MM.1S (cell line): Measurements from ENCODE around the gene CBX8.
A peak's percentile ranks its signal among the peaks of the same experiment; 100 is the strongest.

Experiments used
- DNase-seq: peaks from one replicate; pipeline ENCODE4 v3.0.0-alpha.2; 2015
- H2AFZ ChIP-seq: fragments of 300-600 bp; sonication (generic); 2 replicates; pipeline ENCODE4 v1.6.0; 2016; ENCODE audit warnings: antibody characterized with exemption, low read length
- H3F3A ChIP-seq: fragments of 300-600 bp; sonication (generic); 2 replicates; pipeline ENCODE4 v1.6.1; 2016; ENCODE audit warnings: mild to moderate bottlenecking, antibody characterized with exemption, low read length, moderate library complexity, mixed read lengths; ENCODE audit not compliant: insufficient read depth
- H3K27ac ChIP-seq: fragments of 300-600 bp; sonication (generic); 2 replicates; pipeline ENCODE4 v1.5.1; 2016; ENCODE audit warnings: mild to moderate bottlenecking, low read length
- H3K27me3 ChIP-seq: fragments of 300-600 bp; sonication (generic); replicated peaks from 2 replicates; pipeline ENCODE4 v1.6.0; 2016; ENCODE audit warnings: low read length; ENCODE audit not compliant: insufficient read depth
- H3K36me3 ChIP-seq: fragments of 300-600 bp; sonication (generic); replicated peaks from 2 replicates; pipeline ENCODE4 v1.6.1; 2016; ENCODE audit warnings: mild to moderate bottlenecking, low read length, mixed read lengths; ENCODE audit not compliant: insufficient read depth
- H3K4me1 ChIP-seq: fragments of 300-600 bp; sonication (generic); 2 replicates; pipeline ENCODE4 v1.6.1; 2016; ENCODE audit warnings: low read length, mixed read lengths
- H3K4me2 ChIP-seq: fragments of 300-600 bp; sonication (generic); 2 replicates; pipeline ENCODE4 v1.6.0; 2016; ENCODE audit warnings: low read depth, low read length
- H3K4me3 ChIP-seq: fragments of 300-600 bp; sonication (generic); 2 replicates; pipeline ENCODE4 v1.5.1; 2016; ENCODE audit warnings: low read length, mixed read lengths
- H3K79me2 ChIP-seq: fragments of 300-600 bp; sonication (generic); 2 replicates; pipeline ENCODE4 v1.6.1; 2016; ENCODE audit warnings: mixed run types, low read length, mixed read lengths
- H3K9ac ChIP-seq: fragments of 300-600 bp; sonication (generic); 2 replicates; pipeline ENCODE4 v1.6.1; 2016; ENCODE audit warnings: low read length, mixed read lengths
- H3K9me2 ChIP-seq: fragments of 300-600 bp; sonication (generic); replicated peaks from 2 replicates; pipeline ENCODE4 v1.6.1; 2016; ENCODE audit warnings: mild to moderate bottlenecking, low read length, mixed read lengths; ENCODE audit not compliant: insufficient read depth
- H3K9me3 ChIP-seq: fragments of 300-600 bp; sonication (generic); replicated peaks from 2 replicates; pipeline ENCODE4 v1.6.1; 2016; ENCODE audit warnings: mild to moderate bottlenecking, low read length, mixed read lengths; ENCODE audit not compliant: insufficient read depth
- H4K20me1 ChIP-seq: fragments of 300-600 bp; sonication (generic); 2 replicates; pipeline ENCODE4 v1.6.1; 2016; ENCODE audit warnings: mild to moderate bottlenecking, low read length, moderate library complexity, mixed read lengths; ENCODE audit not compliant: insufficient read depth
- CTCF ChIP-seq: fragments of 300-600 bp; sonication (generic); IDR thresholded peaks from 2 replicates; pipeline ENCODE4 v1.5.1; 2016; ENCODE audit warnings: antibody characterized with exemption, low read length, mixed read lengths
- EZH2 ChIP-seq: fragments of 300-600 bp; sonication (generic); optimal IDR thresholded peaks from 2 replicates; pipeline ENCODE3; 2017; ENCODE audit warnings: low read depth, mild to moderate bottlenecking, antibody characterized with exemption, low read length, mixed read lengths
- EZH2phosphoT487 ChIP-seq: fragments of 300-600 bp; sonication (generic); IDR thresholded peaks from 2 replicates; pipeline ENCODE4 v1.6.1; 2018; ENCODE audit warnings: antibody characterized with exemption, low read length

The CBX8 gene

GRCh38 chr17:79765708-79766107 lies 31.2 kb downstream of the CBX8 start:
- H3K4me1 ChIP-seq: no peaks in the 10 kb centered on the region
- H3K4me2 ChIP-seq: no peak overlapping the region
- no peak overlapping the region for H3K27ac ChIP-seq
- TF ChIP-seq CTCF: no peak
- TF ChIP-seq EZH2: no peak
- no peak for TF ChIP-seq EZH2phosphoT487
- DNase-seq: no peak
- H4K20me1 ChIP-seq: no peaks in the 10 kb centered on the region
- H3K4me3 ChIP-seq: no peak overlapping the region
- H3K36me3 ChIP-seq: no peaks in the 10 kb centered on the region
- no peak overlapping the region for H2AFZ ChIP-seq
- H3K9me3 ChIP-seq: no peaks in the 10 kb centered on the region
- peaks cover 82% of the 10 kb centered on the region for H3K27me3 ChIP-seq
- no peak overlapping the region for H3K9ac ChIP-seq
- no peaks in the 10 kb centered on the region for H3F3A ChIP-seq
- no peaks in the 10 kb centered on the region for H3K9me2 ChIP-seq
- H3K79me2 ChIP-seq: no peaks in the 10 kb centered on the region

GRCh38 chr17:79761894-79762589 lies 34.8 kb downstream of the CBX8 start:
- H3K36me3 ChIP-seq: no peaks in the 10 kb centered on the region
- no peaks in the 10 kb centered on the region for H3K9me2 ChIP-seq
- TF ChIP-seq EZH2phosphoT487: no peak
- no peak for TF ChIP-seq CTCF
- no peak overlapping the region for H3K4me2 ChIP-seq
- no peaks in the 10 kb centered on the region for H3K4me1 ChIP-seq
- H3K27ac ChIP-seq: no peak overlapping the region
- H3K9me3 ChIP-seq: no peaks in the 10 kb centered on the region
- no peak overlapping the region for H3K9ac ChIP-seq
- no peak overlapping the region for H3K4me3 ChIP-seq
- H4K20me1 ChIP-seq: no peaks in the 10 kb centered on the region
- no peaks in the 10 kb centered on the region for H3F3A ChIP-seq
- peaks cover 66% of the 10 kb centered on the region for H3K27me3 ChIP-seq
- H3K79me2 ChIP-seq: no peaks in the 10 kb centered on the region
- DNase-seq: no peak
- no peak overlapping the region for H2AFZ ChIP-seq

DNA sequence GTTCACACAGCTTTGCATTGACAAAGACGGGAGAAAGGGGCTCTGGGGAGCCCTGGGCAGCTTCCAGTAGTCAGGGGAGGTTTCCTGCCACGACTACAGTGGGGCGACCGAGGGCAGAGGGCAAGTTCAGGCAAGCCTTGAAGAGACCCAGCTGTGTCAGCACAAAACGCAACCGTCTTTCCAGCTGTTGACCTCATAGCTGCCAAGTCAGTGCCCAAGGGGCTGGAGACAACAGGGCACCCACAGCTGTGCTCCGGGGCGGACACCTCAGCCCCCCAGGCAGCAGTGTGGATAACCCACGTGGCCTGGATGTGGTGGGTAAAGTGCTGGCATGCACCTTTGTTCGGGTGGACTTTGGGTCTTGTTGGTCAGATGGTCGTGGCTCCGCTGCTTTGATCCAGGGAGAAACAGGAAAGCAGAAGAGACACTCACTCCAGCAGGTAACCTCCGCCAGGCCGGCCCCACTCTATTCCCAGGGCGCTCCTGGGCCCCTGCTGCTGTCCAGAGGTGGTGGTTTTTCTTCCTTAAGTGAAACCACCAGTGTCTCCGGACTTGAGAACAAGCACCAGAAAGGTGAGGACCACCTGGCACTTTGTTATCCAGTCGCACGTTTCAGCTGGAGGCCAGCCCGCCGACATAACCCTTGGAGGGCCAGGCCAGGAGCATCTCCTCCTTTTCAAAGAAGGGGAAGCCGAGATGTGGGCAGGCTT lies 36.5 kb downstream of the CBX8 start:
- H3K36me3 ChIP-seq: no peaks in the 10 kb centered on the region
- no peaks in the 10 kb centered on the region for H3K79me2 ChIP-seq
- H3K27me3 ChIP-seq: peaks cover 66% of the 10 kb centered on the region
- peak overlapping the region; percentile 9; the same call in 1 of the 2 replicates for H3K4me2 ChIP-seq
- H2AFZ ChIP-seq: no peak overlapping the region
- no peaks in the 10 kb centered on the region for H3F3A ChIP-seq
- peak; percentile 23 for DNase-seq
- H3K27ac ChIP-seq: no peak overlapping the region
- H4K20me1 ChIP-seq: no peaks in the 10 kb centered on the region
- no peak overlapping the region for H3K9ac ChIP-seq
- H3K9me3 ChIP-seq: no peaks in the 10 kb centered on the region
- H3K4me1 ChIP-seq: no peaks in the 10 kb centered on the region
- no peak overlapping the region for H3K4me3 ChIP-seq
- no peaks in the 10 kb centered on the region for H3K9me2 ChIP-seq
- TF ChIP-seq EZH2phosphoT487: no peak
- no peak for TF ChIP-seq CTCF
- no peak for TF ChIP-seq EZH2
